ENCODE data around the gene CSRP1. TPM values are rescaled to one million over a fixed set of nuclear protein-coding genes. Genes with fewer than 3 reads are reported as not detected.
A peak's percentile ranks its signal among the peaks of the same experiment; 100 is the strongest.

The CSRP1 gene
- total and polyA plus RNA-seq, 2 experiments from 2014 or later = 5.8 to 29.9 TPM

GRCh38 chr1:201457508-201457960 lies 49.4 kb downstream of the CSRP1 start:
- DNase-seq (ENCODE audit: low spot score) (no peak), ATAC-seq (no peak)
- H3K9me2 ChIP-seq (ENCODE audit: insufficient read depth) = no peaks in the 10 kb centered on the region
- no peaks in the 10 kb centered on the region for H3F3A ChIP-seq (replicated peaks; ENCODE audit: low read depth)
- H3K4me2 ChIP-seq = no peak overlapping the region
- H3K9me3 Mint-ChIP-seq = no peaks in the 10 kb centered on the region
- H2AFZ ChIP-seq = no peak overlapping the region
- peaks cover 8% of the 10 kb centered on the region for H3K27me3 Mint-ChIP-seq (ENCODE audit: insufficient read depth, low read depth, poor library complexity)
- no peak overlapping the region for H3K27ac ChIP-seq (ENCODE audit: low read depth)
- H3K36me3 Mint-ChIP-seq (ENCODE audit: low read depth) = no peaks in the 10 kb centered on the region
- TF ChIP-seq CTCF (conservative IDR thresholded peaks at IDR 0.05; ENCODE audit: low read depth in 2 of 2) (no peak), STAT1 (IDR thresholded peaks at IDR 0.05; ENCODE audit: unreplicated experiment) (no peak)
- H4K20me1 ChIP-seq (replicated peaks; ENCODE audit: insufficient read depth) = no peaks in the 10 kb centered on the region
- no peak overlapping the region for H3K27ac Mint-ChIP-seq
- H3K27me3 ChIP-seq (ENCODE audit: insufficient read depth) = no peaks in the 10 kb centered on the region
- H3K36me3 ChIP-seq (ENCODE audit: insufficient read depth) = no peaks in the 10 kb centered on the region
- H3K4me3 ChIP-seq = no peak overlapping the region
- H3K4me1 Mint-ChIP-seq = peaks cover 37% of the 10 kb centered on the region
- H3K4me3 Mint-ChIP-seq = no peak overlapping the region
- H3K4me1 ChIP-seq (ENCODE audit: insufficient read depth) = peaks cover 13% of the 10 kb centered on the region
- H3K79me2 ChIP-seq (replicated peaks; ENCODE audit: insufficient read depth) = no peaks in the 10 kb centered on the region

- Mint-ChIP-seq H3K27me3 (ENCODE audit: insufficient read depth, low read depth, poor library complexity) (peaks cover 4% of the 10 kb centered on the region), H3K9me3 (no peaks in the 10 kb centered on the region), H3K36me3 (ENCODE audit: low read depth) (no peaks in the 10 kb centered on the region), H3K27ac (peak overlapping the region; percentile 20), H3K4me3 (no peak overlapping the region), H3K4me1 (peaks cover 35% of the 10 kb centered on the region)
- no peak for DNase-seq (ENCODE audit: low spot score)
- Histone ChIP-seq H3K9me2 (ENCODE audit: insufficient read depth) (no peaks in the 10 kb centered on the region), H4K20me1 (replicated peaks; ENCODE audit: insufficient read depth) (no peaks in the 10 kb centered on the region), H2AFZ (peak overlapping the region; percentile 81), H3K4me1 (ENCODE audit: insufficient read depth) (peaks cover 13% of the 10 kb centered on the region), H3F3A (replicated peaks; ENCODE audit: low read depth) (no peaks in the 10 kb centered on the region), H3K4me3 (no peak overlapping the region), H3K79me2 (replicated peaks; ENCODE audit: insufficient read depth) (no peaks in the 10 kb centered on the region), H3K27me3 (ENCODE audit: insufficient read depth) (no peaks in the 10 kb centered on the region), H3K4me2 (0 out of 2 replicates have a peak overlapping the region, but pooled peaks have one; percentile 2), H3K27ac (ENCODE audit: low read depth) (no peak overlapping the region), H3K36me3 (ENCODE audit: insufficient read depth) (no peaks in the 10 kb centered on the region)
- ATAC-seq = peak; percentile 63
- TF ChIP-seq ZNF114 (CRISPR knock-in tag; IDR thresholded peaks at IDR 0.05) = no peak
- TF ChIP-seq EZH2phosphoT487 (IDR thresholded peaks at IDR 0.05; ENCODE audit: unreplicated experiment) = no peak
- TF ChIP-seq STAT1 (IDR thresholded peaks at IDR 0.05; ENCODE audit: unreplicated experiment) = no peak
- no peak for TF ChIP-seq EZH2 (IDR thresholded peaks at IDR 0.05; ENCODE audit: low read depth, unreplicated experiment)
- no peak for TF ChIP-seq ETS1 (IDR thresholded peaks at IDR 0.05)
- no peak for TF ChIP-seq CREB1 (CRISPR knock-in tag; IDR thresholded peaks at IDR 0.05; ENCODE audit: low read depth)
- TF ChIP-seq ZNF331 (CRISPR knock-in tag; IDR thresholded peaks at IDR 0.05; ENCODE audit: low read depth) = no peak
- no peak for TF ChIP-seq JUNB (IDR thresholded peaks at IDR 0.05; ENCODE audit: unreplicated experiment)
- TF ChIP-seq POLR2AphosphoS5 (IDR thresholded peaks at IDR 0.05; ENCODE audit: low read depth) = no peak
- no peak for TF ChIP-seq NANOG (IDR thresholded peaks at IDR 0.05; ENCODE audit: borderline replicate concordance)
- TF ChIP-seq ZNF462 (CRISPR knock-in tag; IDR thresholded peaks at IDR 0.05) = no peak
Observed at GRCh38 chr1:201456499-201457309, 50.2 kb downstream of the CSRP1 start.
